Islet of Langerhans (tissue), 1 donor: Measurements from ENCODE around the gene CMAS.
A peak's percentile ranks its signal among the peaks of the same experiment; 100 is the strongest.
"Not testable (repeated sequence)": the region's sequence is repeated elsewhere in the genome, so short reads cannot be mapped to it uniquely, and the experiment has no call there.

Experiments used
- FAIRE-seq: peaks from one replicate; lab custom pipeline; 2011; peaks lifted over from hg19 to GRCh38; lab: Jason Lieb, UNC

CMAS gene

GRCh38 chr12:22047494-22047893, 1.5 kb downstream of the CMAS start:
- FAIRE-seq: peak; percentile 60

- FAIRE-seq: no peak
These were observed 2.5 kb downstream of the CMAS start for GRCh38 chr12:22048351-22049041.

GRCh38 chr12:22050078-22050477, 4.1 kb downstream of the CMAS start:
- FAIRE-seq: no peak

- no peak for FAIRE-seq
These were observed 5.2 kb downstream of the CMAS start for GRCh38 chr12:22051114-22051698.

GRCh38 chr12:22052994-22053393, 7.0 kb downstream of the CMAS start:
- FAIRE-seq: not testable (repeated sequence)

- FAIRE-seq: no peak
These were observed 8.1 kb downstream of the CMAS start for GRCh38 chr12:22054155-22054554.

- FAIRE-seq: no peak
These were observed 10.6 kb downstream of the CMAS start for GRCh38 chr12:22056607-22057006.

- FAIRE-seq: no peak
These were observed 14.1 kb downstream of the CMAS start for GRCh38 chr12:22059976-22060647.

- FAIRE-seq: no peak
These were observed 18.9 kb downstream of the CMAS start for GRCh38 chr12:22064968-22065367.

GRCh38 chr12:22066310-22066709, 20.3 kb downstream of the CMAS start:
- FAIRE-seq: no peak

GRCh38 chr12:22069851-22070250, 23.8 kb downstream of the CMAS start:
- FAIRE-seq: no peak

- no peak for FAIRE-seq
These were observed 36.2 kb downstream of the CMAS start for GRCh38 chr12:22082190-22082701.

GRCh38 chr12:22083167-22083566, 37.1 kb downstream of the CMAS start:
- FAIRE-seq: peak; percentile 99

GRCh38 chr12:22084852-22085251, 38.8 kb downstream of the CMAS start:
- no peak for FAIRE-seq

- no peak for FAIRE-seq
These were observed 42.9 kb downstream of the CMAS start for GRCh38 chr12:22088886-22089285.

GRCh38 chr12:22089486-22089885, 43.5 kb downstream of the CMAS start:
- no peak for FAIRE-seq

GRCh38 chr12:22099062-22099461, 53.0 kb downstream of the CMAS start:
- not testable (repeated sequence) for FAIRE-seq

- FAIRE-seq: no peak
These were observed 55.1 kb downstream of the CMAS start for GRCh38 chr12:22100958-22101748.

GRCh38 chr12:22101749-22102243, 55.8 kb downstream of the CMAS start:
- FAIRE-seq: no peak

GRCh38 chr12:22103418-22103817, 57.4 kb downstream of the CMAS start:
- no peak for FAIRE-seq

- FAIRE-seq: no peak
These were observed 59.5 kb downstream of the CMAS start for GRCh38 chr12:22105542-22105941.

GRCh38 chr12:22110176-22110575, 64.2 kb downstream of the CMAS start:
- no peak for FAIRE-seq
